Measurements from ENCODE around the gene ADAM33. TPM values are rescaled to one million over a fixed set of nuclear protein-coding genes. Genes with fewer than 3 reads are reported as not detected.

ADAM33 gene
- total RNA-seq, 6 donors from 2014 or later = 2.3 to 26.2 (median 10.5) TPM

GRCh38 chr20:3674995-3675900 is 6.6 kb downstream of the ADAM33 start:
- TF ChIP-seq, protein P1, sequence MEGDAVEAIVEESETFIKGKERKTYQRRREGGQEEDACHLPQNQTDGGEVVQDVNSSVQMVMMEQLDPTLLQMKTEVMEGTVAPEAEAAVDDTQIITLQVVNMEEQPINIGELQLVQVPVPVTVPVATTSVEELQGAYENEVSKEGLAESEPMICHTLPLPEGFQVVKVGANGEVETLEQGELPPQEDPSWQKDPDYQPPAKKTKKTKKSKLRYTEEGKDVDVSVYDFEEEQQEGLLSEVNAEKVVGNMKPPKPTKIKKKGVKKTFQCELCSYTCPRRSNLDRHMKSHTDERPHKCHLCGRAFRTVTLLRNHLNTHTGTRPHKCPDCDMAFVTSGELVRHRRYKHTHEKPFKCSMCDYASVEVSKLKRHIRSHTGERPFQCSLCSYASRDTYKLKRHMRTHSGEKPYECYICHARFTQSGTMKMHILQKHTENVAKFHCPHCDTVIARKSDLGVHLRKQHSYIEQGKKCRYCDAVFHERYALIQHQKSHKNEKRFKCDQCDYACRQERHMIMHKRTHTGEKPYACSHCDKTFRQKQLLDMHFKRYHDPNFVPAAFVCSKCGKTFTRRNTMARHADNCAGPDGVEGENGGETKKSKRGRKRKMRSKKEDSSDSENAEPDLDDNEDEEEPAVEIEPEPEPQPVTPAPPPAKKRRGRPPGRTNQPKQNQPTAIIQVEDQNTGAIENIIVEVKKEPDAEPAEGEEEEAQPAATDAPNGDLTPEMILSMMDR (IDR thresholded peaks at IDR 0.05) = no peak
- TF ChIP-seq POLR2A (IDR thresholded peaks at IDR 0.05) = no peak
- TF ChIP-seq EP300 (IDR thresholded peaks at IDR 0.05) = no peak
- no peak for TF ChIP-seq POLR2AphosphoS5 (IDR thresholded peaks at IDR 0.05)
- Histone ChIP-seq H3K4me3 (no peak overlapping the region), H3K9me3 (no peaks in the 10 kb centered on the region), H3K4me1 (peaks cover 11 to 25% (median 16%) of the 10 kb centered on the region in 4 donors), H3K27ac (no peak overlapping the region), H3K36me3 (no peaks in the 10 kb centered on the region), H3K27me3 (peaks cover 0 to 32% (median 15%) of the 10 kb centered on the region in 4 donors)
- no peak for ATAC-seq (ENCODE audit: low FRiP score in 2 of 2)
- no peak for DNase-seq
- 44 to 47% methylated on average over 13 of the region's 13 CpGs for WGBS, 2 donors

- WGBS, 2 donors = 72 to 76% methylated on average over 8 to 10 of the region's 10 CpGs
Observed at GRCh38 chr20:3674447-3674846, 7.4 kb downstream of the ADAM33 start.

DNA sequence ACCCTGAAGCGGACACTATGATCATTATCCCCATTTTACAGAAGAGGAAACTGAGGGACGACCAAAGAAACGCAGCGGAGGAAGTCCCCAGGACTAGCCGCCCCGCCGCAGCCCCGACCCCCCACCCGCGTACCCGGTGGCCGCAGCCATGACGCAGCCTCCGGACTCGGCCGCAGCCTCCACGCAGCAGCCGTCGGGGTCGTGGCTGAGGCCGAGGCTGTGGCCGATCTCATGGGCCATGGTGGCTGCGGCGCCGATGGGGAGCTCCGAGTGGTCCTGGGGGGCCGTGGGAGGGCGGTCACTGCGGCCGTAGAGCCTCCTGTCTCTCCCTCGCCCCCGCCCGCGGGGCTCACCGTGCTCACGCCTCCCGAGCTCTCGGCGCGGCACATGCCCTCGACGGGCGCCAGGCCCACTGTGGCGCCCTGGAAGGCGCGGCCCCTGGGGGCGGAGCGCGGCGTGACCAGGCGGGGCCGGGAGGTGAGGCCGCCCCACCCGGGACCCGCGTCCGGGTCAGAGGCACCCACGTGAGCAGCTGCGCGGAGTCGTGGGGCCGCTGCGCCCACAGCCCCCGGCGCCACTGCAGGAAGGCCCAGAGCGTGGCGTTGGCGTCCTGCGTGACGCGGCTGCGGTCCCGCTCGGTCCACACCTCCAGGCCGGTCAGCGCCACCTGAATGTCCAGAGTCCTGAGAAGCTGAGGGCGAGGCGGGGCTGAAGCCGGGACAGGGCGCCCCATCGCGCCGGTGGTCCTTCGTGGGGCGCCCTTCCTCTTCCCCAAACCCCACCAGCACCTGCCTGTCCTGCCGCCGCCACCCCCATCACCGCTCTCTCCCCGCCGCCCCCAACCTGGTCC is 8.4 kb downstream of the ADAM33 start:
- Histone ChIP-seq H3K4me1 (peaks cover 11 to 25% (median 16%) of the 10 kb centered on the region in 4 donors), H3K27ac (no peak overlapping the region), H3K27me3 (peaks cover 0 to 32% (median 15%) of the 10 kb centered on the region in 4 donors), H3K9me3 (no peaks in the 10 kb centered on the region), H3K36me3 (no peaks in the 10 kb centered on the region), H3K4me3 (no peak overlapping the region)
- WGBS, 2 donors = 60 to 77% methylated on average over 5 to 19 of the region's 90 CpGs
- no peak for TF ChIP-seq POLR2AphosphoS5 (IDR thresholded peaks at IDR 0.05)
- DNase-seq = no peak
- no peak for ATAC-seq (ENCODE audit: low FRiP score in 2 of 2)

More at GRCh38 chr20:3674447-3674846, 7.4 kb downstream of the ADAM33 start:
- Histone ChIP-seq H3K36me3 (no peaks in the 10 kb centered on the region), H3K9me3 (no peaks in the 10 kb centered on the region), H3K4me1 (peaks cover 11 to 25% (median 16%) of the 10 kb centered on the region in 4 donors), H3K27ac (no peak overlapping the region), H3K27me3 (peaks cover 0 to 32% (median 15%) of the 10 kb centered on the region in 4 donors), H3K4me3 (no peak overlapping the region)
- TF ChIP-seq EP300 (IDR thresholded peaks at IDR 0.05) (no peak), POLR2AphosphoS5 (IDR thresholded peaks at IDR 0.05) (no peak)
- ATAC-seq (ENCODE audit: low FRiP score in 2 of 2) (no peak), DNase-seq (no peak)

- DNase-seq = peak in 1 of 2 donors; percentile 82
- Histone ChIP-seq H3K36me3 (no peaks in the 10 kb centered on the region), H3K4me3 (peak overlapping the region in 1 of 4 donors; percentile 10), H3K4me1 (peaks cover 11 to 25% (median 14%) of the 10 kb centered on the region in 4 donors), H3K27me3 (peaks cover 0 to 32% (median 15%) of the 10 kb centered on the region in 4 donors), H3K27ac (no peak overlapping the region), H3K9me3 (no peaks in the 10 kb centered on the region)
- 9 to 47% methylated on average over 3 to 46 of the region's 58 CpGs for WGBS, 2 donors
- ATAC-seq (ENCODE audit: low FRiP score in 2 of 2) = no peak
- TF ChIP-seq POLR2A (IDR thresholded peaks at IDR 0.05) = no peak
- TF ChIP-seq, protein P1 (IDR thresholded peaks at IDR 0.05) = no peak
- TF ChIP-seq POLR2AphosphoS5 (IDR thresholded peaks at IDR 0.05) = no peak
- TF ChIP-seq EP300 (IDR thresholded peaks at IDR 0.05) = no peak
Observed at GRCh38 chr20:3672547-3673171, 9.2 kb downstream of the ADAM33 start.

DNA sequence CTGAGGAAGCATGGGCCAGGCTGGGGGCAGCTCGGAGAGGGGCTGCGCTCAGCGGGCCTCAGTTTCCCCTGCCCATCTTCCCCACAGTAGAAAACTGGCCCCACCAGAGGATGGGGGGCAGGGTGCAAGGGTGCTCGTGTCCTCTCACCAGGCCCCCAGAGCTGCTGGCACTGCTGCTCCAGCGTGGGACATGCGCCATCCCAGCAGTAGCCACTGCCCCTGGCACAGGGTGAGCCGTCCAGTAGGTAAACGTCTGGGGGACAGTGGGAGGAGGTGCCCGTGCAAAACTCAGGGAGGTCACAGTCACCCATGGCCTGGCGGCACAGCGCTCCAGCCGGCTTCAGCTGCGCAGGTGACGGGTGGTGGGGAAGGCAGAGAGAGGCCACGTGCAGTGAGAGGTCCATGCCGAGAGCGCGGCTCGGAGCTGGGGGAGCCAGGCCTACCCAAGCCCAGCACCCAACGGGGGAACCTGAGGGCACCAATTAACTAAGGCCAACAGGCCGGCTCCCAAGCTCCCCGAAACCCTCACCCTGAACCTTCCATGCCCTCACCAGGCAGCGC is 9.7 kb downstream of the ADAM33 start:
- Histone ChIP-seq H3K9me3 (no peaks in the 10 kb centered on the region), H3K27me3 (peaks cover 0 to 32% (median 15%) of the 10 kb centered on the region in 4 donors), H3K36me3 (no peaks in the 10 kb centered on the region), H3K4me1 (peaks cover 9 to 25% (median 13%) of the 10 kb centered on the region in 4 donors), H3K27ac (no peak overlapping the region), H3K4me3 (no peak overlapping the region)
- 37 to 64% methylated on average over 7 to 8 of the region's 23 CpGs for WGBS, 2 donors
- ATAC-seq (ENCODE audit: low FRiP score in 2 of 2) (no peak), DNase-seq (no peak)
- TF ChIP-seq, protein P1 (IDR thresholded peaks at IDR 0.05) = no peak
- TF ChIP-seq POLR2A (IDR thresholded peaks at IDR 0.05) = no peak
- TF ChIP-seq EP300 (IDR thresholded peaks at IDR 0.05) = no peak
- TF ChIP-seq POLR2AphosphoS5 (IDR thresholded peaks at IDR 0.05) = no peak

Measured in upper lobe of left lung (tissue), 6 donors.